NCI-H524 (cell line): ENCODE results near the gene TCF7L2.

Experiments
- DNase-seq, 2 experiments: peaks; one replicate each; lab custom pipeline; 2025; lab: John Stamatoyannopoulos, UW

Gene TCF7L2

DNA sequence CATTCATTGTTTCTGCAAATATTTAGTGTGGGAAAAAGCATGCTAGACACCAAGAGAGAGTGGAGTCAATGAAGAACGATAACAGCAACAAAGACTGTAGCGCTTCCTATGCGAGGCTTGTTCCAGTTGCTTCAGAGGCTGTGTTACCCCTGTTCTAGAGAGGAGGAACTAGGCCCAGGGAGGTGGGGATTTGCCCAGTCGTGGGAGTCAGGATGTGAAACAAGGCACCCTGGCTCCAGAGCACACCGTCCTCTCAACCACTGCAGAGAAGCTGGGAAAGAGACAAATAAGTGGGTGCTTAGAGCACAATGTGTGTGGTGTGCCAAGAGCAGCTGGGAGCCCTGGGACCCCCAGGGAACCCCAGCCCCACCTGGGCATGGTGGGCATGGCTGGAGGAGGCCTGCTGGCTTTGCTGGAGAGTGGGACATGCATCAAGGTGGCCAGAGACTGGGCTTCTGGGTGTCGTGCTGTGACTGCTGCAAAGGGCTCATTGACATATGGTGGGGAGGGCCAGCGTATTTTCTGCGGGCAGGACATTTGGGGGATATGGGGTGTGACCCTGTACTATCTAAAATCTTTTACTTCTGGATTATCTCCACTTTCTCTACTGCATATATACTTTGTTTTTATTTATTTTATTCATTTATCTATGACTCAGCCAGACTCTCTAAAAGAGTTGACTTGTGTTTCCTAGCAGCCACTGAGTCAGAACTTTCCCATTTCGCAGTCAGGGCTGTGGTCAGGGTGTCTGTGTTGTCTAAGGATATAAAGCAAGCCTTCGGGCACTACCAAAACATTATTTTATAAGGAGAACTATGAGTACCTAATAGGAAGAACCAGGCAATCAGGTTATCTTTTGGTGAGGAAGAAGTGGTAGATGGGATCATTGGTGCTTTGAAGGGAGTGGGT, 95.4 kb downstream of the TCF7L2 start:
- DNase-seq = no peak

DNA sequence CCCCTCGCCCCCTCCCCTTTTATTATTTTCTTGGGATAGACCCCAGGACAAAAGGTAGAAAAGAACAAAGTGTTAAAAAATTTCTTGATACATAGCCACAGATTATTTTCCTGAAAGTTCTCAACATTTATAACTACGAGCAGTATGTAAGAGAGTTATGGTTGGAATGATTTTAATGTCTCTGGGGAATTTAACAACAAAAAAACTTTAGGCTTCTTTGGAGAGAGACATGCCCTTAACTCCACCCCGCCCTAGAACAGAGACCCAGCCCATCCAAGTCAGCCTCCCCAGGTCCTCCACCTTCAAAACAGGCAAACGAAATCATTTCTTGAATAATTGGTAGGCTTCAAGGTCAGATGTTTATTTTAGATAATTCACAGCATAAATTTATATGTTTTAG, 97.1 kb downstream of the TCF7L2 start:
- no peak for DNase-seq

DNA sequence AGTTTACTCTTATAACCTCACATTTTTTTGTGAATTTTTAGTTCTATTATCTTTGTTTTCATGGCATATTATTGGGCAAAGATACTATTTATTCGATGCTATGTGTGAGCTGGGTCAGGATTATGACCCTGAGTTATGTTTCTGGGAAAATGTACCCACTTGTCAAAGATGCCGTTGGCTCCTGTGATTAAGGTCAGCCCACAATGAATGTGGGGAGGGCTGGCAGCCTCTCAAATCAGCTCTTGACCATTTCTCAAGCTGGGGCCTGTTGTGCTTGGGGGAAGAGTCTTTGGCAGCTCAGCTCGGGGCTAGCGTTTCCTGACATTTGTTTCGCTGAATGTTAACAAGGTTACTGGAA, 97.5 kb downstream of the TCF7L2 start:
- no peak for DNase-seq

DNA sequence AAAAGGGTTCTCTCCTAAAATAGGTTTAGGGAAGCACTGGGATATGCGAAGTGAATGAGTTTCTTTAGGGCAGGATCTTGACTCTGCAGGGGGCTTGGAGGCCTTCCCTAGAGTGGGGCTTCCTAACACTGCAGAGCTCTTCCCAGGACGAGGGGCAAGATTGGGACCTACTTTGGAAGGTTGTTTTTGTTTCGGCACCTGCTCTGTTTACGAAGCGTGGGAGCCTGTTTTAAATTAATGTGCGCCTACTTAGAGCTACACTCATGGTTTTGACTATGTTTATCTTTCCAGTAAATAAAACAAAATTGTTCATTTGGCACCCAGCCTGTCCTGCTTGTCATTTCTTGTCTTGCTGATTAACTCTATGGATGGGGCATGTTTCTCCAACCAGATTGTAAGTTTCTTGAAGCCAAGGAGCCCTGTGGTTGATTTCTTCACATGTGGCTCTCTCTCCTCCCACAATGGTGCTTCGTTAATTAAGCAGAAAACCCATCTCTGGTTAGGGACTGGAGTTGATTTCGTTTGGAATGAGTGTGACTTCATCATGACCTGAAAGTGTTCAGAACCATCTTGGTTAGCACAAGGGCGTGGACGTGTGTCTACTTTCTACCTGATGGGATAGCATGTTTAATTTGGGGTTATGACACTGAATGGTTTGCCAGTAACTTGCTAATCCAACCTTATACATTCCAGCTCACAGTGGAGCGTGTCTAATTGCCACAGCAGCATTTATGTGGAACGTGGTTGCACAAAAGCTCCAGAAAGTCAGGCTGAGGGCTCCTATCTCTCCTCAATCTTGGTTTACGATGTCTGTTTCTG, 98.1 kb downstream of the TCF7L2 start:
- DNase-seq = no peak

DNA sequence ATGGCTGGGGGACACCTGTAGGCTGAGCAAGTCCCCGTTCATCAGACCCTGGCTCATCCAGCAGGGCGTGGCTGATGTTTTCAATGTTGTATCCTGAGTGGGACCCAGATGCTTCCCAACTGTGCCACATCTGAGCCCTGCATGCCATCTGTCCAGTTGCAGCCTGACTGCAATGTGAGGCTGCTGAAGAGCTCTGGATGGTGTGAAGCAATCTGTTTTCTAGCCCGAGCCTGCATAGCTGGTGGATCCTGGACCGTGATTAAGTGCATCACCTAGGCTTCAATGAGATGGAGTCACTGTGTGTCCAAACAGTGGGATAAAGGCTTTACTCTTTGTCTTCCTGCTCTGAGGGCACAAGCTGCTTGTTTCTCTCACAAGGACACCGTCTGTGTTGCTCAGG, 99.8 kb downstream of the TCF7L2 start:
- DNase-seq = peak; percentile 79 to 89

DNA sequence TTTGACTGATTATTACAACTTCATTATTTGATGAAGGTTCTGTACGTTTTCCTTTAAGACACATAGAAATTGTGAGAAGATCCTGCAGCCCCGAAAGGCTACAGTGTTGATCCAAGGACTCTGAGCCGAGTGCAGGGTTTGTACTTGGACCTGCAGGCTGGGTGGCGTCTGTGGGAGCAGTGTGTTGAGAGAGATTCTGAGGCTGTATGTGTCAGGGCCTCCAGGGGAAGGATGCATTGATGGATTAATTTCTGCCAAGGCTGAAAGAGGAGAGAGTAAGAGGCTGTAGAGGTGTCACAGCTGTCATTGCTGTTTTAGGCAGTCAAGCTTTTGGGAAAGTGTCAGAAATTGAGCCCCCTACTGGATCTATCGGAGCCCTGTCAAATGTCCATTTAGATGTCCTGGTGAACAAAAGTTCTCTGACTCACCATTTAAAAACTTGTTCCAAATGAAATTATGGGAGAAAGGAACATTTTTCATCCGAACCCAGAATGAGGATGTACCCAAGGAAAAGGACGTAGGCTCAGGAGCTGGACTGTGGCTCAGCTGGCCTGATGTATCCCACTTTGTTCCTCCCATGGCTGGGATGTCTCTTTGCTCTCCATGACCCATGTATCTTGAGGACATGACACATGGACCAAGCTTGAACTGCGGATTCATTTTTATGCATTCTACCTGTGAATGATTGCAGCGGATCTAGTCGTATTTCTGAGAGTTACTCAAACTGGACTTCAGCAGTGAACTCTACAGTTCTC, 102.2 kb downstream of the TCF7L2 start:
- DNase-seq = peak; percentile 12 to 63

DNA sequence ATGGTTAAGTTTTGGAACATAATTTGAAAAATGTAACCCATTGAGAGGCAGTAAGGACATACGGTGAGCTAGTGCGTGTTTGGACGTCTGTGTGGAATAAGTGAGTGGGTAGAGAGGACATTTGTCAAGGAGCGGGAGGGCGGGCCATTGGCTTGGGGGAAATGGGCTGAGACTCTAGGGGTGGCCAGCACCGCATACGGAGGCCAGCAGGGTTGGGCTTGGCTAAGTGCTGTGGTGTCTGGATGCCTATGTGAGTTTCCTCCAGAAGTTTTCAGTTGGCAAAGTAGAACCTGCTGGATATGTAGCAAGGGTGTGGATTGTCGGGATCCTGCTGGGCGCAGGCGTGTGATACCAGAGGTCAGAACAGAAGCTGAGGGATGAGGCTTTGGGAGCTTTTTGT, 103.0 kb downstream of the TCF7L2 start:
- DNase-seq = no peak

DNA sequence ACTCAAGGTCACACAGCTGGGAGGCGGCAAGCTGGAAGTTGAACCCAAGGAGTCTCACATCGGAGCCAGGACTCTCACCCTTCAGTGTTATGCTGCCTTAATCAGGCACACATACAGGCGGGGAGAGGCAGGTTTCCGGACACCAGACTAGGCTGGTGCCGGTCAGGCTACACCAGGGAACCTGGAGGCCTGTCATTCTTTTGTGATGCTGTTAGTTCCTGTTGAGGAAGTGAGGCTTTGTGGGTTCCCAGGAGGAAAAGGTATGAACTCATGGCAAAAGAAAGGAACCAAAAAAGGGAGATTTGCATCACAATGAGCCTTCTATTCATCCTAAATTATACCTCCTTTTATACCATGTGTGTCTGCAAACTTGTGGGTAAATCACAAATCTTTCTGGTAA, 103.8 kb downstream of the TCF7L2 start:
- no peak for DNase-seq

DNA sequence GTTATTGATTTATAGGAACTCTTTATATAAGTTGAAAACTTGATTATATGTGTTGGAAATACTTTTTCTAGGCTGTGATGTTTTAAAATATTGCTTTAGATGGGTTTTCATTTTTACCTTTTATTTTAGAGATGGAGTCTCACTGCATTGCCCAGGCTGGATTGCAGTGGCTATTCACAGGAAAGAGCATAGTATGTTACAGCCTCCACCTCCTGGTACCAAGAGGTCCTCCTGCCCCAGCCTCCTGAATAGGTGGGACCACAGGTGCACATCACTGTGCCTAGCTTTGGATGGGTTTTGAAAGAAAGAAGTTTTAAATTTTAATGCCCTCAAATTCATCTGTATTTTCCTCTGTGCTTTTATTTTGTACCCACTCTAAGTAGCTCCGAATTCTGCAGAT, 105.4 kb downstream of the TCF7L2 start:
- no peak for DNase-seq

DNA sequence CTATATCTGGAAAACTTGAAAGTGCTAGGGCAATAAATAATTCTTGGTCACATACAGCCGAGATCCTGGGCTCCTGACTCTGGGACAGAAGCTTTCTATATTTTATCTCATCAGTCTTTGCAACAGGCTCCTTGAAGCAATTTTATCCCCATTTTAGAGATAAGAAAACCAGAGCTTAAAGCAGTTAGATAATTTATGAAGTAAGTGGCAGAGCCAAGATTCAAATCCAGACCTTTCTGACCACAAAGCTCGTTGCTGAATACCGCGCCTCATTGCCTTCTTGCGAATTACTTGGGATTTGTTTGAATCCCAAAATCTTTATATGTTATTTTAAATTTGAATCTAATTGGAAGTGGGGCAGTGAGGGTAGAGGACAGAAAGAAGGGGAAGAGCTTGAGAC, 106.0 kb downstream of the TCF7L2 start:
- DNase-seq = no peak

DNA sequence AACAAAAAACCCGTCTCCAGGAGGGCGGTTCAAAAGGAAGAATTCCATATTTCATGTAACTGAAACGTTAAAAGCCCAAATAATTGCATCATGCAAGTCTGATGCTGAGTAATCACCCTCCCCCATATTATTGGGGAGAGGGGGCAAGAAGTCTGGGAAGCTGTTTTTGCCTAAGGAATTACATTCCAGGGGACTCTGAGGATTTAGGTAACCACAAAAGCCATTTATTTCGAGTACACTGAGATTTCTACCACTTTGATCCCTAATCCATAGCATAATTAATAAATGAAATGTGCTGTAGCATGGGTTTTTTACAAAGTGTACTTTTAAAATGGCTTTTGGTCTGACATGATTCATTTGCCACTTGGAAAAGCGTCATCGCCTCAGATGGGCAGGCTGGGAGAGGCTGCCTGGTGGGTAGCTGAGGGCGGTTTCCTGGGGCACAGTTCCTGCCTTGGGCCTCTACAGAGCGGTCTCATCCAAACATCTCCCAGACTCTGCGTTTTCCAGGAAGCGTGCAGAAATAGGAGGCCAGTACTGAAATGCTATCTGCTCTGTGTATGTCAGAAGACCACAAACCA, 106.5 kb downstream of the TCF7L2 start:
- no peak for DNase-seq

DNA sequence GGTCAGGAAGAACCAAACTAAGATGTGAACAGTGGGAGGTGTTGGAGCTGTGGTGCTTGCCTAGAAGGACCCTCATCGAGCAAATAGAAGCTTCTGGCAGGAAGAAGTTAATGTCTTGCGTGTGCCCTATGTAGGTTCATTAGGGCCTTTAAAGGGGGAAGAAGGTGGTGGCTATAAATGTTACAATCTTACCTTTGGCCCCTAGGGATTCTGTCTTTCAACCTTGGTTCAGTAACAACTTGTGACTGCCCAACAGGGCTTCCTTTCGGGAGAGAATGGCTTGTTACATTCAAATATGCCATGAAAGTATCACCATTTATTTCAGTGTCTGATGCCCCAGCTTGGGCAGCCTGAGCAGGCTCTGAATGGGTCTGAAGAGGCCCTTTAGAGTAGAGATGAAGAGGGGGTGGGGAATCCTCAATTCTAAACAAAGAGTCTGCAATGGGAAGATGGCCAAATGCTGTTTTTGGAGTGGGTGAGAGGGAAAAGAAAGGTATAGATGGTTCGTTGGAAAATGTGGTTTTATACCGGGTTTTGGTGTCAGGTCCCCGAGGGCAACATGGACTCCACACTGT, 108.0 kb downstream of the TCF7L2 start:
- peak; percentile 6 to 22 for DNase-seq

DNA sequence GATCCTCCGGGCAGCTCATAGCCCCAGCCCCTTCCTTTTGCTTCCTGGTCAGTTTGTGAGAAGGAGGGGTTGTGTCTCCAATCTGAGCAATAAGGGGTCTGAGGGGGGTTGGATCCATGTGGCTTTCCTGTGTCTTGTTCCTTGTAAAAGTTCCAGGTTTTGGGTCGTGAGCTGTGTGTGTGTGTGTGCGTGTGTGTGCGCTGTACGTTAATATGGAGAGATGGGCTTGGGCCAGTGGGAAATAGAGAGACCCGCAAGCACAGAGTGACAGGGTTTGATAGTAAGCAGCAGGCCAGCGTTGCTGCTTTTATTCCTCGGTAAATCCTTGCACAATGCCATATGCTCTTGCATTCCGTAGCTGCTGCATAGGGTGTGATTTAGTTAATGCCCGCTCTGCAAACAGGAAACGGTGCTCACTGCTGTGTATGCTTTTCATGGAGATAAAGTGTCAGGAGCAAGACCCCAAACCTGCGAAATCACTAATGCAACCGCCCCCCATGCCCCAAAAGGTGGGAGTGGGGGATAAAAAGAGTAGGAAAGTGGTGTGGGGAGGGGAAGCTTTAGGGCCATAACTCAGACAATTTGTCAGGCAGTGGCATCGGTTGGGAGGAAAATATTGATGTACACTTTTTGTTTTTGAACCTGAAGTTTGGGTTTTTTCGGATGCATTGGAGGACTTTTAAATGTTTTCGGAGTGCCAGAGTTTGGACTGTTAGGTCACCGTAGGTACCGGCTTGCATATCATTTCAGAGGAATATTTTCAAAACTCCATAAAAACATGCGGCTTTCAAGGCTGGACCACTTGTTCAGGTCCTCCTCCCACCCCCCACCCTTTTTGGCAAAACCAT, 108.7 kb downstream of the TCF7L2 start:
- DNase-seq = peak in 1 of 2 experiments; percentile 50

DNA sequence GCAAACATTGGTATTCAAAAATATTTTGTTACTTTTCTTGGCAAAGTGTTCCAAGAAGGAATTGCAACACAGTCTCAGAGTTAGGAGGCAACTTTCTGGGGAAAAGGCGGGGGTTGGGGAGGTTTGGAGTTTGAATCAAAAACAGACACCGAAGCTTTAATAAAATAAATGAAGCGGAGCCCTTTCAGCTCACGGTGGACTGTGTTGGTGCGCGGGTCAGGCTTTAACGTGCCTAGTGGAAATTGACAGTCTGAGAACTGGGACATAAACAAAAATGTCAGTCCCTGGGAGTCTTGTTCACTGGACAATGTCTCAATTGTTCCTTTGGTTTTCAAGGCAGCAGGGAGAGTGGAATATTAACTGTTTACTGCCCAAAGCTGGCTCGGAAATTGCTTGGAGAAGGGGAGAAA, 109.3 kb downstream of the TCF7L2 start:
- no peak for DNase-seq

DNA sequence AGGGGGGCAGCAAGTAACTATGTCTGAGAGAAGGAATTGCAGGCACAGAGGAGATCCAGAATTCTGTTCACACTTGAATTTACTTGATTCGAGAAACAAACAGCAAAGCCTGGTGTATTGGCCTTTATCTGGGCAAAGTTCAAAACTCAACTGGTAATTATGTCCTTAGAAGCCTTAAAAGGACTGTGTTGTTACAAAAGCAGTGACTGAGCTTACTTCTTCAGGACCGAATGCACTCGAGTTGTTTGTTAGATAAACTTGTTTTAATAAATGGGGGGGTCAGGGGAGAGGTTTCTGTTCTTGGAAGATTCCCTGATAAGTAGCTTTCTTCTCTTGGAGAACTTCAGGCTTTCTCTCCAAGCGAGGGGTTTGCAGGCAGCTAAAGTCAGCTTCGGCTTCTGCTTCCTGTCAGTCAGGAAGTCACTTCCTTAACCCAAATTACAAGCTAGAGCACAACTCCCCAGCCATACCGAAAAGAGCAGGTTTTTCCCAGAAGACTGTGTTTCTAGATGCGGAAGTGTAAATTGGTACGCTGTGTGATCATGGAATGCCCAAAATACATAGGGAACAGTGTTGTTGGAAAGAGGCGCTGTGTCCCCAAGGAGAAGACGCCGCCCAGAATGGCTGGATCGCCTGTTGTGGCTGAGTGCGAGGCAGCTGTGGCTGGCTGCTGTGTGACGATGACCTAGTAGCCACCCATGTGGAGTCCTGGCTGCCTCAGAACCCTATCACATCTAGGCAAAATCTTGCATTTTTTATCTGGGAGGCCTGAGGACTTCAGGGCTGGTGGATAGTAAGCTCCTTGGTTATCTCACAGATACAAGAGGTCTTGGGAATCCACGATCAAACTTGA, 110.4 kb downstream of the TCF7L2 start:
- DNase-seq = no peak

DNA sequence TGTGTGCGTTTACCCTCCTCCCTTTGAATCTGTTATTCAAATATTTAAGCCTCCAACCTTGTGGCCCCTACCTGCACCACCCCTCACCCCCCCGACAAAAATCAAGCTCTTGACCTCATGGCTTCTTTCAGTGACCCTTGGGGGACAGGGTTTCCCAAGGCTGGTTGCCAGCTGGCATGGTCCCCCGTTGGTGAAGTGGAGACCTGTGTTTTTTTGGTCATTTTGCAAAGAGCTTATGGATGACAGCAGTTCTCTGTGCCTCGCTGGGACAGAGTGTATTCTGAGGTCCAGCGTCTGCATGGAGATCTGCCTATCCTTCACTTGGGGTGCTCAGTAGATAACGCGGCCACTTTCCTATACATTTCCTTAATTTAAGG, 111.0 kb downstream of the TCF7L2 start:
- DNase-seq = no peak

DNA sequence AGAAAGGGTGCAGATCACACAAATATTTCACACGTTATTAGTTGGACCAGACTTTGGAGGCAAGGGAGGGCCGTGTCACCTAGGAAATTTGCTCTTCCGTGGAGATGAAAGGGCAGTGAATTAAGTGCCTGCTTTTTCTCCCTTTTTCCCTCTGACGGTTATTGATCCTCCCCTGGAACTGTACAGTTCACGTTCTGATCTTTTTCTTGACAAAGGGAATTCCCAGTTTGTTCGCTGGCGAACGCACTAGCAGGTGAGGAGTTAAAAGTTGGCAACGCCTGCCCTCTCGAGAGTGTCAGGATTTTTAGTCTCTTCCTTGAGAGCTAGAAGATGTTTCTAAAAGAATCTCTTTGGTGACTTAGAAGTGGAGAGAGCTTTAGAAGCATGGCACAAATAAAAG, 111.5 kb downstream of the TCF7L2 start:
- no peak for DNase-seq

DNA sequence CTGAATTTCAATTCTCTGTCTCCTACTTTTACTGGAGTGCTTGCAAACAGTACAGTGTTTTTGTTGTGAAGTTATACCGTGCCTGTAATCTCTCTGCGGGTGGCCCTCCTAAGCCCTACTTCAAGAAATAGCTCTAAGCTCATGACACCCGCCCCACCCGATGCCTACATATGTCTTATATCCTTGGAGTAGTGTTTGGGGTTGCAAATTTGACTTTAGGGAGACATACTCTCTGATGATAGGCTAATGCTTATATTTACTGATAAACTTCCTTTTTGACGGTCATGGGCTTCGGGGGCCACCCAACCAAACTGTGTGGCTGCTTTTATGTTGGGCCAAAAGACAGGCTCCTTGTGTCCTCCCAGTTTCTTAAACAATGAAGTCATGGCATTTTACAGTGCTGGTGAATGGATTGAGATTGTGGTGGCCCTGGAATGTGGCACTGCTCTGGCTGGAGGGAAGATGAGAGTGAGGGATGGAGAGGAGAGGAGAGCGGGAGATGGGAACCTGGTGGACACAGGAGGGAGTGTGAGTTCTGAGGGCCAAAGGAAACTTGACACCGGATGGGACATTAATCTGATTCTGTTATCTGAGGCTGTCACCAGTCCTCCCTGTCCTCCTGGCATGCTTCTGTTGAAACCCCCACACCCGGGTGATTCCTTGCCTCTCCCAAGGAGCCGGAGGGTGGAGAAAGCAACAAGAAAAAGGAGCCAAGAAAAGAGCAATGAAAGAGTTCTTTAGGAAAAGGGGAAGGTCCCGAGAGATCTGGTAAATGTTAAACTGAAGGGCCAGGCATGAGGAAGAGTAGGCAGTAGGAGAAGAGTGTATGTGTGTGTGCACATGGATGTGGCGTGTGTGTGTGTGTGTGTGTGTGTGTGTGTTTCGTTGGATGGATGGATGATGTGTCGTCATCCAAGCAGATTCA, 113.3 kb downstream of the TCF7L2 start:
- peak; percentile 46 to 49 for DNase-seq

DNA sequence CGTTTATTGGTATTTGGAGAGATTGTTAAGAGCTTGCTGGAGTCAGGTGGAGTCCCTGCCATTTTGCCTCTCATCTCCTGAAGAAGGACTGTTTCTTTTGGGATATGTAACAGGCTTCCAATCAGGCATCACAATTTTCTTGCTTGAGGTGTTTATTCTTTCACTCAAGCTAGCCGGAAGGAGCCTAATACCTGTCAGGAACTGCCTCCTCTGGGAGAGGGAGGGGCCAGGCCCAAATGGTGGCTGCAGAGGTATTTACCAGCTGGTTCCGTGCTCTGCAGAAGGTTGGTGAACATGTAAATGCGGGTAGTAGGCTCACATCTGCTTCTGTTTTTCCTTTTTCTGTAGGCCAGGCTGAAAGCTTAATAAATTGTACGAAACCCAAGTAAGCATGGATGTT, 114.0 kb downstream of the TCF7L2 start:
- no peak for DNase-seq
